HEK293 (cell line): ENCODE results near the gene SYNDIG1.

Source experiments
- ATF2 ChIP-seq: fragments of 450-650 bp; formaldehyde crosslinking; IDR thresholded peaks from 2 replicates; pipeline ENCODE4 v1.5.1; 2016; ENCODE audit warnings: missing biosample characterization, missing genetic modification characterization, low read depth
- GLI4 ChIP-seq: fragments of 450-650 bp; formaldehyde crosslinking; IDR thresholded peaks from 2 replicates; pipeline ENCODE4 v1.5.1; 2016; ENCODE audit warnings: missing biosample characterization, missing genetic modification characterization
- KLF8 ChIP-seq: fragments of 450-650 bp; formaldehyde crosslinking; IDR thresholded peaks from 2 replicates; pipeline ENCODE4 v1.5.1; 2016; ENCODE audit warnings: missing biosample characterization, missing genetic modification characterization
- OSR2 ChIP-seq: fragments of 450-650 bp; formaldehyde crosslinking; IDR thresholded peaks from 2 replicates; pipeline ENCODE4 v1.5.1; 2016; ENCODE audit warnings: missing biosample characterization, missing genetic modification characterization
- PRDM1 ChIP-seq: fragments of 450-650 bp; formaldehyde crosslinking; IDR thresholded peaks from 2 replicates; pipeline ENCODE4; 2016; ENCODE audit warnings: missing biosample characterization, missing genetic modification characterization
- TRIM28 ChIP-seq: IDR thresholded peaks from 2 replicates; pipeline ENCODE4 v1.6.1; 2011; ENCODE audit warnings: low read length, control low read depth, borderline replicate concordance
- ZBTB1 ChIP-seq: fragments of 450-650 bp; formaldehyde crosslinking; IDR thresholded peaks from 2 replicates; pipeline ENCODE4 v1.5.1; 2016; ENCODE audit warnings: missing biosample characterization, missing genetic modification characterization
- ZBTB8A ChIP-seq: fragments of 450-650 bp; formaldehyde crosslinking; IDR thresholded peaks from 2 replicates; pipeline ENCODE4 v1.5.1; 2016; ENCODE audit warnings: missing biosample characterization, missing genetic modification characterization
- ZFHX2 ChIP-seq: fragments of 450-650 bp; formaldehyde crosslinking; conservative IDR thresholded peaks from 2 replicates; pipeline ENCODE4 v1.5.1; 2016; ENCODE audit warnings: missing biosample characterization, missing genetic modification characterization
- ZFP3 ChIP-seq: fragments of 450-650 bp; formaldehyde crosslinking; IDR thresholded peaks from 2 replicates; pipeline ENCODE4 v1.5.1; 2016; ENCODE audit warnings: low read depth, missing biosample characterization, missing genetic modification characterization
- ZNF211 ChIP-seq: fragments of 450-650 bp; formaldehyde crosslinking; IDR thresholded peaks from 2 replicates; pipeline ENCODE4 v1.5.1; 2016; ENCODE audit warnings: low read depth, missing biosample characterization, missing genetic modification characterization
- ZNF23 ChIP-seq: fragments of 450-650 bp; formaldehyde crosslinking; IDR thresholded peaks from 2 replicates; pipeline ENCODE4 v1.5.1; 2016; ENCODE audit warnings: missing biosample characterization, missing genetic modification characterization, borderline replicate concordance
- ZNF239 ChIP-seq: fragments of 450-650 bp; formaldehyde crosslinking; IDR thresholded peaks from 2 replicates; pipeline ENCODE4 v1.5.1; 2016; ENCODE audit warnings: missing biosample characterization, missing genetic modification characterization
- ZNF266 ChIP-seq: fragments of 450-650 bp; formaldehyde crosslinking; IDR thresholded peaks from 2 replicates; pipeline ENCODE4 v1.5.1; 2016; ENCODE audit warnings: missing biosample characterization, missing genetic modification characterization, low read depth
- ZNF274 ChIP-seq, 2 experiments: fragments of 200-500 bp in 1 of 2; fragments of 450-650 bp in 1 of 2; sonication (Bioruptor generic) in 1 of 2; formaldehyde crosslinking in 1 of 2; IDR thresholded peaks; 2 replicates each; pipeline versions ENCODE4 v1.5.1 to v1.6.1; 2014 to 2016; ENCODE audit warnings: borderline replicate concordance in 1 of 2, inconsistent platforms in 1 of 2, low read length in 1 of 2, missing biosample characterization in 1 of 2, missing genetic modification characterization in 1 of 2
- ZNF510 ChIP-seq: fragments of 450-650 bp; formaldehyde crosslinking; IDR thresholded peaks from 2 replicates; pipeline ENCODE4 v1.5.1; 2018; ENCODE audit warnings: mild to moderate bottlenecking, missing genetic modification characterization, missing biosample characterization; ENCODE audit not compliant: insufficient replicate concordance
- ZNF518A ChIP-seq: fragments of 450-650 bp; formaldehyde crosslinking; conservative IDR thresholded peaks from 2 replicates; pipeline ENCODE4 v1.5.1; 2016; ENCODE audit warnings: low read depth, missing biosample characterization, missing genetic modification characterization
- ZNF530 ChIP-seq: fragments of 450-650 bp; formaldehyde crosslinking; IDR thresholded peaks from 2 replicates; pipeline ENCODE4 v1.5.1; 2016; ENCODE audit warnings: low read depth, missing biosample characterization, missing genetic modification characterization
- ZNF548 ChIP-seq: fragments of 450-650 bp; formaldehyde crosslinking; IDR thresholded peaks from 2 replicates; pipeline ENCODE4 v1.5.1; 2016; ENCODE audit warnings: missing biosample characterization, missing genetic modification characterization
- ZNF560 ChIP-seq: fragments of 450-650 bp; formaldehyde crosslinking; IDR thresholded peaks from 2 replicates; pipeline ENCODE4 v1.5.1; 2017; ENCODE audit warnings: missing biosample characterization, missing genetic modification characterization, borderline replicate concordance
- ZNF585B ChIP-seq: fragments of 450-650 bp; formaldehyde crosslinking; IDR thresholded peaks from 2 replicates; pipeline ENCODE4 v1.5.1; 2016; ENCODE audit warnings: missing biosample characterization, missing genetic modification characterization
- ZNF596 ChIP-seq: fragments of 450-650 bp; IDR thresholded peaks from 2 replicates; pipeline ENCODE4 v1.5.0; 2018; ENCODE audit warnings: missing biosample characterization, mild to moderate bottlenecking, missing genetic modification characterization, moderate library complexity
- ZNF623 ChIP-seq: fragments of 450-650 bp; formaldehyde crosslinking; IDR thresholded peaks from 2 replicates; pipeline ENCODE4 v1.5.1; 2016; ENCODE audit warnings: missing biosample characterization, missing genetic modification characterization
- ZNF626 ChIP-seq: fragments of 450-650 bp; sonication (Bioruptor Pico); formaldehyde crosslinking; IDR thresholded peaks from 2 replicates; pipeline ENCODE4 v1.5.1; 2018; ENCODE audit warnings: missing biosample characterization, missing genetic modification characterization, inconsistent platforms
- ZNF747 ChIP-seq: fragments of 450-650 bp; formaldehyde crosslinking; IDR thresholded peaks from 2 replicates; pipeline ENCODE4 v1.5.1; 2016; ENCODE audit warnings: missing biosample characterization, missing genetic modification characterization
- ZNF768 ChIP-seq: fragments of 450-650 bp; formaldehyde crosslinking; IDR thresholded peaks from 2 replicates; pipeline ENCODE4 v1.5.1; 2018; ENCODE audit warnings: missing biosample characterization, mild to moderate bottlenecking, missing genetic modification characterization
- ZNF776 ChIP-seq: fragments of 450-650 bp; formaldehyde crosslinking; IDR thresholded peaks from 2 replicates; pipeline ENCODE4 v1.5.0; 2017; ENCODE audit warnings: missing biosample characterization, missing genetic modification characterization, borderline replicate concordance
- TF ChIP-seq, protein P1 (sequence below): fragments of 450-650 bp; formaldehyde crosslinking; IDR thresholded peaks from 2 replicates; pipeline ENCODE4 v1.5.1; 2016; ENCODE audit warnings: missing biosample characterization, missing genetic modification characterization
- TF ChIP-seq, protein P2 (sequence below): fragments of 450-650 bp; formaldehyde crosslinking; IDR thresholded peaks from 2 replicates; pipeline ENCODE4 v1.5.1; 2016; ENCODE audit warnings: missing biosample characterization, missing genetic modification characterization, borderline replicate concordance
- TF ChIP-seq, protein P3 (sequence below): sonication (generic); formaldehyde crosslinking; IDR thresholded peaks from 2 replicates; pipeline ENCODE4 v1.8.1; 2022; ENCODE audit warnings: mild to moderate bottlenecking, moderate library complexity, missing genetic modification reagents

The SYNDIG1 gene

GRCh38 chr20:24634855-24635254 lies 165.4 kb downstream of the SYNDIG1 start (continued):
- TF ChIP-seq ZNF776 (tag by site-specific recombination) = no peak
- 0 out of 2 replicates have a peak, but pooled peaks have one; percentile 26 for TF ChIP-seq ZBTB8A
- TF ChIP-seq OSR2 (tag by site-specific recombination) = 0 out of 2 replicates have a peak, but pooled peaks have one; percentile 26
- no peak for TF ChIP-seq ZNF510 (tag by site-specific recombination)
- peak; percentile 24; the same call in 1 of the 2 replicates for TF ChIP-seq PRDM1 (tag by site-specific recombination)
- TF ChIP-seq, protein P1, sequence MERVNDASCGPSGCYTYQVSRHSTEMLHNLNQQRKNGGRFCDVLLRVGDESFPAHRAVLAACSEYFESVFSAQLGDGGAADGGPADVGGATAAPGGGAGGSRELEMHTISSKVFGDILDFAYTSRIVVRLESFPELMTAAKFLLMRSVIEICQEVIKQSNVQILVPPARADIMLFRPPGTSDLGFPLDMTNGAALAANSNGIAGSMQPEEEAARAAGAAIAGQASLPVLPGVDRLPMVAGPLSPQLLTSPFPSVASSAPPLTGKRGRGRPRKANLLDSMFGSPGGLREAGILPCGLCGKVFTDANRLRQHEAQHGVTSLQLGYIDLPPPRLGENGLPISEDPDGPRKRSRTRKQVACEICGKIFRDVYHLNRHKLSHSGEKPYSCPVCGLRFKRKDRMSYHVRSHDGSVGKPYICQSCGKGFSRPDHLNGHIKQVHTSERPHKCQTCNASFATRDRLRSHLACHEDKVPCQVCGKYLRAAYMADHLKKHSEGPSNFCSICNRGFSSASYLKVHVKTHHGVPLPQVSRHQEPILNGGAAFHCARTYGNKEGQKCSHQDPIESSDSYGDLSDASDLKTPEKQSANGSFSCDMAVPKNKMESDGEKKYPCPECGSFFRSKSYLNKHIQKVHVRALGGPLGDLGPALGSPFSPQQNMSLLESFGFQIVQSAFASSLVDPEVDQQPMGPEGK (tag by site-specific recombination) = no peak
- TF ChIP-seq ZBTB1 = no peak
- peak; percentile 96 for TF ChIP-seq ZFHX2
- TF ChIP-seq ZNF548 = no peak
- TF ChIP-seq, protein P2, sequence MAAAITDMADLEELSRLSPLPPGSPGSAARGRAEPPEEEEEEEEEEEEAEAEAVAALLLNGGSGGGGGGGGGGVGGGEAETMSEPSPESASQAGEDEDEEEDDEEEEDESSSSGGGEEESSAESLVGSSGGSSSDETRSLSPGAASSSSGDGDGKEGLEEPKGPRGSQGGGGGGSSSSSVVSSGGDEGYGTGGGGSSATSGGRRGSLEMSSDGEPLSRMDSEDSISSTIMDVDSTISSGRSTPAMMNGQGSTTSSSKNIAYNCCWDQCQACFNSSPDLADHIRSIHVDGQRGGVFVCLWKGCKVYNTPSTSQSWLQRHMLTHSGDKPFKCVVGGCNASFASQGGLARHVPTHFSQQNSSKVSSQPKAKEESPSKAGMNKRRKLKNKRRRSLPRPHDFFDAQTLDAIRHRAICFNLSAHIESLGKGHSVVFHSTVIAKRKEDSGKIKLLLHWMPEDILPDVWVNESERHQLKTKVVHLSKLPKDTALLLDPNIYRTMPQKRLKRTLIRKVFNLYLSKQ = no peak
- no peak for TF ChIP-seq ZNF596 (tag by site-specific recombination)
- TF ChIP-seq ZNF747 (tag by site-specific recombination) = no peak
- TF ChIP-seq, protein P3, sequence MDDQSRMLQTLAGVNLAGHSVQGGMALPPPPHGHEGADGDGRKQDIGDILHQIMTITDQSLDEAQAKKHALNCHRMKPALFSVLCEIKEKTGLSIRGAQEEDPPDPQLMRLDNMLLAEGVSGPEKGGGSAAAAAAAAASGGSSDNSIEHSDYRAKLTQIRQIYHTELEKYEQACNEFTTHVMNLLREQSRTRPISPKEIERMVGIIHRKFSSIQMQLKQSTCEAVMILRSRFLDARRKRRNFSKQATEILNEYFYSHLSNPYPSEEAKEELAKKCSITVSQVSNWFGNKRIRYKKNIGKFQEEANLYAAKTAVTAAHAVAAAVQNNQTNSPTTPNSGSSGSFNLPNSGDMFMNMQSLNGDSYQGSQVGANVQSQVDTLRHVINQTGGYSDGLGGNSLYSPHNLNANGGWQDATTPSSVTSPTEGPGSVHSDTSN (CRISPR knock-in tag) = no peak
- TF ChIP-seq ZNF768 (tag by site-specific recombination) = no peak
- no peak for TF ChIP-seq ZNF518A
- no peak for TF ChIP-seq TRIM28
- no peak for TF ChIP-seq ZNF560
- TF ChIP-seq GLI4 = no peak
- TF ChIP-seq ZNF585B (tag by site-specific recombination) = no peak
- TF ChIP-seq KLF8 (tag by site-specific recombination) = no peak
- TF ChIP-seq ZNF23 (tag by site-specific recombination) = no peak
- no peak for TF ChIP-seq ZNF266 (tag by site-specific recombination)
- TF ChIP-seq ZNF239 = no peak
- TF ChIP-seq ZNF530 (tag by site-specific recombination) = no peak
- TF ChIP-seq ATF2 (tag by site-specific recombination) = no peak
- TF ChIP-seq ZNF626 (tag by site-specific recombination) = no peak
- no peak for TF ChIP-seq ZNF211
- no peak for TF ChIP-seq ZNF623 (tag by site-specific recombination)
- no peak for TF ChIP-seq ZFP3 (tag by site-specific recombination)
- no peak for TF ChIP-seq ZNF274 (IDR thresholded peaks at IDR 0.05; ENCODE audit: low read length)
- TF ChIP-seq ZNF274 (tag by site-specific recombination; IDR thresholded peaks at IDR 0.05; ENCODE audit: borderline replicate concordance) = no peak
